HCT116 (cell line): ENCODE results near the gene FSTL4. TPM values are rescaled to one million over a fixed set of nuclear protein-coding genes. Genes with fewer than 3 reads are reported as not detected.

Experiments used
- ATAC-seq: fragments of 200-7000 bp; cut with Tn5 transposase; 2 replicates; pipeline ENCODE4 v1.9.1; 2020; ENCODE audit warnings: mild to moderate bottlenecking, moderate library complexity
- BruUV-seq: library from RNA; stranded (reverse); fragments of 400-500 nt; replicated peaks from 2 replicates; lab custom pipeline; 2021; lab: Mats Ljungman, UMichigan
- CTCF ChIA-PET: fragments of 300-600 bp; sonication (Branson Sonifier 250); formaldehyde crosslinking; loops from one replicate; lab custom pipeline; 2021; ENCODE audit warnings: antibody characterized with exemption; lab: Charles Lee
- POLR2A ChIA-PET: fragments of 300-600, 350-600 bp; sonication (Branson Sonifier 250); formaldehyde crosslinking; loops from one replicate; lab custom pipeline; 2021; ENCODE audit warnings: antibody characterized with exemption; lab: Charles Lee
- RAD21 ChIA-PET, 2 experiments: fragments of 300-600 bp; sonication (Branson Sonifier 250); formaldehyde crosslinking; loops; one replicate each; lab custom pipeline; 2023; ENCODE audit warnings: low total read pairs in 2 of 2; ENCODE audit not compliant: uncharacterized antibody in 2 of 2, unreplicated experiment in 2 of 2, low non-redundant PET in 1 of 2; lab: Charles Lee
- DNase-seq: peaks from one replicate; pipeline ENCODE4 v3.0.0-alpha.2; 2010; ENCODE audit warnings: low read depth, low spot score
- H2AFZ ChIP-seq: fragments of 200-600 bp; shearing (Covaris generic), sonication (generic); 2 replicates; pipeline ENCODE4 v1.6.1; 2017; ENCODE audit warnings: low read depth, mixed run types, mixed read lengths, antibody characterized with exemption, low read length; ENCODE audit not compliant: poor library complexity, severe bottlenecking
- H3K27ac ChIP-seq: 2 replicates; pipeline ENCODE4 v1.5.1; 2012; ENCODE audit warnings: low read depth, low read length
- H3K27me3 ChIP-seq: fragments of 200-600 bp; sonication (generic); 2 replicates; pipeline ENCODE4 v1.6.1; 2016; ENCODE audit warnings: mixed run types, low read length, mixed read lengths; ENCODE audit not compliant: insufficient read depth
- H3K36me3 ChIP-seq, 2 experiments: fragments of 200-500 bp in 1 of 2; fragments of 200-600 bp in 1 of 2; sonication (Bioruptor generic) in 1 of 2; sonication (generic) in 1 of 2; 2 replicates each; pipeline versions ENCODE4 v1.5.1 to v1.6.1; 2014 to 2016; ENCODE audit warnings: low read length in 2 of 2, inconsistent platforms in 1 of 2, mixed read lengths in 1 of 2, mixed run types in 1 of 2; ENCODE audit not compliant: insufficient read depth in 2 of 2, control insufficient read depth in 1 of 2
- H3K4me1 ChIP-seq, 2 experiments: fragments of 200-600 bp in 1 of 2; sonication (generic) in 1 of 2; 2 replicates each; pipeline versions ENCODE4 v1.5.1 to v1.6.1; 2012 to 2017; ENCODE audit warnings: low read length in 2 of 2, inconsistent platforms in 1 of 2, mild to moderate bottlenecking in 1 of 2, mixed read lengths in 1 of 2, mixed run types in 1 of 2, moderate library complexity in 1 of 2; ENCODE audit not compliant: insufficient read depth in 2 of 2, control insufficient read depth in 1 of 2
- H3K4me2 ChIP-seq: fragments of 200-600 bp; sonication (generic); 2 replicates; pipeline ENCODE4 v1.6.1; 2017; ENCODE audit warnings: mixed run types, low read length, mixed read lengths
- H3K4me3 ChIP-seq, 2 experiments: fragments of 200-600 bp in 1 of 2; sonication (generic) in 1 of 2; replicated peaks in 1 of 2; 2 replicates each; pipeline ENCODE4 v1.5.1; 2011 to 2016; ENCODE audit warnings: low read length in 2 of 2, control low read depth in 1 of 2, low read depth in 1 of 2, mild to moderate bottlenecking in 1 of 2, mixed read lengths in 1 of 2, mixed run types in 1 of 2
- H3K79me2 ChIP-seq: fragments of 200-600 bp; sonication (generic); 2 replicates; pipeline ENCODE4 v1.6.1; 2017; ENCODE audit warnings: mild to moderate bottlenecking, mixed run types, low read length, moderate library complexity, mixed read lengths; ENCODE audit not compliant: insufficient read depth
- H3K9ac ChIP-seq: fragments of 200-600 bp; sonication (generic); 2 replicates; pipeline ENCODE4 v1.6.1; 2016; ENCODE audit warnings: low read length, mixed read lengths
- H3K9me2 ChIP-seq: fragments of 200-600 bp; sonication (generic), shearing (Covaris generic); 2 replicates; pipeline ENCODE4 v1.6.1; 2017; ENCODE audit warnings: mixed run types, mild to moderate bottlenecking, moderate library complexity; ENCODE audit not compliant: insufficient read depth
- H3K9me3 ChIP-seq, 2 experiments: fragments of 200-500 bp in 1 of 2; fragments of 200-600 bp in 1 of 2; sonication (Bioruptor generic) in 1 of 2; sonication (generic) in 1 of 2; 2 replicates each; pipeline ENCODE4 v1.6.1; 2014 to 2017; ENCODE audit warnings: low read length in 2 of 2, mixed read lengths in 2 of 2, inconsistent platforms in 1 of 2, low read depth in 1 of 2, mild to moderate bottlenecking in 1 of 2, mixed run types in 1 of 2, moderate library complexity in 1 of 2; ENCODE audit not compliant: control insufficient read depth in 1 of 2, insufficient read depth in 1 of 2
- H4K20me1 ChIP-seq: fragments of 200-600 bp; sonication (generic), shearing (Covaris generic); 2 replicates; pipeline ENCODE4 v1.6.1; 2017; ENCODE audit warnings: mixed run types, mild to moderate bottlenecking, moderate library complexity; ENCODE audit not compliant: insufficient read depth
- CBX3 ChIP-seq: IDR thresholded peaks from 2 replicates; pipeline ENCODE4 v1.6.1; 2012; ENCODE audit warnings: low read depth
- CEBPB ChIP-seq: IDR thresholded peaks from 2 replicates; pipeline ENCODE4 v1.6.1; 2012; ENCODE audit warnings: low read depth
- EGR1 ChIP-seq: IDR thresholded peaks from 2 replicates; pipeline ENCODE4 v1.6.1; 2012; ENCODE audit warnings: low read depth
- ELF1 ChIP-seq: IDR thresholded peaks from 2 replicates; pipeline ENCODE4 v1.6.1; 2012; ENCODE audit warnings: low read depth, borderline replicate concordance
- EZH2phosphoT487 ChIP-seq: fragments of 200-600 bp; IDR thresholded peaks from 2 replicates; pipeline ENCODE4 v1.6.1; 2018; ENCODE audit warnings: antibody characterized with exemption, borderline replicate concordance
- FOSL1 ChIP-seq: IDR thresholded peaks from 2 replicates; pipeline ENCODE4 v1.6.1; 2012; ENCODE audit warnings: low read depth
- JUND ChIP-seq: IDR thresholded peaks from 2 replicates; pipeline ENCODE4 v1.6.1; 2012
- POLR2AphosphoS5 ChIP-seq: IDR thresholded peaks from 2 replicates; pipeline ENCODE4 v1.6.1; 2011; ENCODE audit warnings: mild to moderate bottlenecking, low read depth, low read length, moderate library complexity
- RAD21 ChIP-seq: IDR thresholded peaks from 2 replicates; pipeline ENCODE4 v1.6.1; 2012; ENCODE audit warnings: low read depth, mild to moderate bottlenecking
- SIN3A ChIP-seq: IDR thresholded peaks from 2 replicates; pipeline ENCODE4 v1.6.1; 2012; ENCODE audit warnings: low read depth
- SP1 ChIP-seq: IDR thresholded peaks from 2 replicates; pipeline ENCODE4 v1.6.1; 2012; ENCODE audit warnings: low read depth
- SRF ChIP-seq: IDR thresholded peaks from 2 replicates; pipeline ENCODE4 v1.6.1; 2012; ENCODE audit warnings: low read depth
- TCF7L2 ChIP-seq: IDR thresholded peaks from 2 replicates; pipeline ENCODE4 v1.7.0; 2011; ENCODE audit warnings: borderline replicate concordance, inconsistent platforms; ENCODE audit not compliant: insufficient read depth, insufficient read length; ENCODE audit errors: extremely low read depth
- YY1 ChIP-seq: IDR thresholded peaks from 2 replicates; pipeline ENCODE4 v1.6.1; 2011; ENCODE audit warnings: low read length, low read depth, moderate library complexity, mild to moderate bottlenecking; ENCODE audit not compliant: insufficient replicate concordance; ENCODE audit errors: extremely low read depth
- intact Hi-C: fragments of 100-400 bp; cut with micrococcal nuclease; formaldehyde crosslinking; loops from 2 replicates; pipeline ENCODE4 v1.10.0; 2022
- total RNA-seq: library from RNA; stranded (reverse); gene quantifications from one replicate; pipeline ENCODE4 v1.2.1, GENCODE V29; 2021; ENCODE audit not compliant: unreplicated experiment
- TF ChIP-seq, protein P1 (sequence below): IDR thresholded peaks from 2 replicates; pipeline ENCODE4 v1.6.1; 2011; ENCODE audit warnings: mild to moderate bottlenecking, low read length, moderate library complexity; ENCODE audit not compliant: insufficient replicate concordance; ENCODE audit errors: extremely low read depth
- TF ChIP-seq, protein P2 (sequence below): IDR thresholded peaks from 2 replicates; pipeline ENCODE4 v1.6.1; 2012

FSTL4 gene
- total RNA-seq, 1 experiment from 2014 or later: 0.37 TPM

DNA sequence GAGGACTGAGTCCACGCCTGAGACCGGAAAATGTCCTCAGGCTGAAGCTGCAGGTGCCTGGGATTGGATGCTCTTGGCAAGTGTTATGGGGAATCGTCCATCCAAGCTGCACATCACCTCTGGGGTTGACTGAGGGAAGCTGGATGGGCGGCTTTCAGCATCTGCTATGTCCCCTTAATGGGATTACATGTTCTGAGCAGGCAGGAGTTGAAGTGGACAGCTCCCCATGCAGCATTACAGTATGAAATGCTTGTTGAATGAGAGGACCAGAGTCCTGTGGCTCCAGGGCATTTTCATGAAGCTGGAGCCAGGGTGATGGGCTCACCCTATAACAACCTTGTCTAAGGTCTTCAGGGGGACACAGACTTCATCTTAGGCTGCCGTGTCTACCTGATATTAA lies 289.6 kb downstream of the FSTL4 start:
- no peaks in the 10 kb centered on the region for H4K20me1 ChIP-seq
- H3K9me2 ChIP-seq: no peaks in the 10 kb centered on the region
- no peaks in the 10 kb centered on the region for H3K79me2 ChIP-seq
- intact Hi-C loops: no loop called here
- H3K4me1 ChIP-seq: peaks cover 6 to 14% of the 10 kb centered on the region in 2 experiments
- no peaks in the 10 kb centered on the region for H3K27me3 ChIP-seq
- POLR2A ChIA-PET: no interaction called here
- no peaks in the 10 kb centered on the region for H3K36me3 ChIP-seq
- no peak for DNase-seq
- BruUV-seq: no TSS peak
- no peak overlapping the region for H3K9ac ChIP-seq
- TF ChIP-seq ELF1: no peak
- TF ChIP-seq, all 23 proteins: peak for 0
- no peaks in the 10 kb centered on the region for H3K9me3 ChIP-seq
- no peak overlapping the region for H2AFZ ChIP-seq
- H3K4me2 ChIP-seq: no peak overlapping the region
- no peak for ATAC-seq
- no peak overlapping the region for H3K4me3 ChIP-seq
- ChIA-PET CTCF (no interaction called here), RAD21 (no interaction called here)
- H3K27ac ChIP-seq: no peak overlapping the region

DNA sequence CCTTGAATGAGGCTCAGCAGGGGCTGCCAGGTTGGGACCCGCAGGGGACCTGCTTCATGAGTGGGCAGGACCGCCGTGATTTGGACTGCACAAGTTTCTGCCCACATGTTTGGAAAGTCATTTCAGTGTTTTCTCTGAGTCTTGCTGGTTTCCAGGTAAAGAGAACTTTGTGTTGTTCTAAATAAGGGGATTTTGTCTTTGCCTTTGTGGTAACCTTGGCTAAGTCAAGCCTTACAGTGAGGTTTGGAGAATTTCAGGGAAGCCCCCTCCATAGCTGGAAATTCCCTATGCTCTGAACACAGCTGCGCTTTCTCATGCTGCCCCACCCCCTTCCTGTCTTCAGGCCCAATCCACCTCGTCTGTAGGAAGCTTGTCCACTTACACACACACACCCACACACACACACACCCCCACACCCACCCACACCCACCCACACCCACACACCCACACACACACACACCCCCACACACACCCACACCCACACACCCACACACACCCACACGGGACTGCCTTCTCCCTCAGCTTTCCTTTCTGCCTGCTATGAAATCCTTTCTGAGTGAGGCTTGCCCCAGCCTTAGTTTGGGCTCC lies 290.4 kb downstream of the FSTL4 start:
- Histone ChIP-seq H3K79me2 (no peaks in the 10 kb centered on the region), H3K4me3 (no peak overlapping the region), H3K9ac (no peak overlapping the region), H3K27me3 (no peaks in the 10 kb centered on the region), H3K4me2 (no peak overlapping the region), H4K20me1 (no peaks in the 10 kb centered on the region), H3K4me1 (peaks cover 6 to 14% of the 10 kb centered on the region in 2 experiments), H2AFZ (no peak overlapping the region), H3K9me2 (no peaks in the 10 kb centered on the region), H3K27ac (no peak overlapping the region), H3K9me3 (no peaks in the 10 kb centered on the region), H3K36me3 (no peaks in the 10 kb centered on the region)
- TF ChIP-seq YY1 (no peak), TCF7L2 (no peak), FOSL1 (no peak), JUND (no peak), SRF (no peak), SIN3A (no peak), EGR1 (no peak), CEBPB (no peak), EZH2phosphoT487 (no peak), POLR2AphosphoS5 (no peak), CBX3 (no peak), RAD21 (no peak), SP1 (no peak)
- TF ChIP-seq, protein P1, sequence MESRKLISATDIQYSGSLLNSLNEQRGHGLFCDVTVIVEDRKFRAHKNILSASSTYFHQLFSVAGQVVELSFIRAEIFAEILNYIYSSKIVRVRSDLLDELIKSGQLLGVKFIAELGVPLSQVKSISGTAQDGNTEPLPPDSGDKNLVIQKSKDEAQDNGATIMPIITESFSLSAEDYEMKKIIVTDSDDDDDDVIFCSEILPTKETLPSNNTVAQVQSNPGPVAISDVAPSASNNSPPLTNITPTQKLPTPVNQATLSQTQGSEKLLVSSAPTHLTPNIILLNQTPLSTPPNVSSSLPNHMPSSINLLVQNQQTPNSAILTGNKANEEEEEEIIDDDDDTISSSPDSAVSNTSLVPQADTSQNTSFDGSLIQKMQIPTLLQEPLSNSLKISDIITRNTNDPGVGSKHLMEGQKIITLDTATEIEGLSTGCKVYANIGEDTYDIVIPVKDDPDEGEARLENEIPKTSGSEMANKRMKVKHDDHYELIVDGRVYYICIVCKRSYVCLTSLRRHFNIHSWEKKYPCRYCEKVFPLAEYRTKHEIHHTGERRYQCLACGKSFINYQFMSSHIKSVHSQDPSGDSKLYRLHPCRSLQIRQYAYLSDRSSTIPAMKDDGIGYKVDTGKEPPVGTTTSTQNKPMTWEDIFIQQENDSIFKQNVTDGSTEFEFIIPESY: no peak
- TF ChIP-seq, protein P2, sequence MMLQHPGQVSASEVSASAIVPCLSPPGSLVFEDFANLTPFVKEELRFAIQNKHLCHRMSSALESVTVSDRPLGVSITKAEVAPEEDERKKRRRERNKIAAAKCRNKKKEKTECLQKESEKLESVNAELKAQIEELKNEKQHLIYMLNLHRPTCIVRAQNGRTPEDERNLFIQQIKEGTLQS: no peak
- RAD21 ChIA-PET: no interaction called here
- intact Hi-C loops: no loop called here
- DNase-seq (no peak), ATAC-seq (no peak)
- CTCF ChIA-PET: no interaction called here
- no TSS peak for BruUV-seq
- POLR2A ChIA-PET: no interaction called here
